ENCODE measurements around the gene KLHL11. TPM values are rescaled to one million over a fixed set of nuclear protein-coding genes. Genes with fewer than 3 reads are reported as not detected.
A peak's percentile ranks its signal among the peaks of the same experiment; 100 is the strongest.
"Not testable (repeated sequence)": the region's sequence is repeated elsewhere in the genome, so short reads cannot be mapped to it uniquely, and the experiment has no call there.

KLHL11 gene
- total and polyA plus RNA-seq, 2 experiments from 2014 or later: 12.5 to 28.5 TPM

GRCh38 chr17:41835214-41835799 is 29.9 kb downstream of the KLHL11 start:
- Histone ChIP-seq H3F3A (ENCODE audit: insufficient read depth) (no peaks in the 10 kb centered on the region), H2AFZ (peak overlapping the region; percentile 93), H3K4me1 (ENCODE audit: insufficient read depth) (0 out of 2 replicates have a peak, but pooled peaks cover 5% of the 10 kb centered on the region), H4K20me1 (ENCODE audit: insufficient read depth) (no peaks in the 10 kb centered on the region), H3K79me2 (ENCODE audit: insufficient read depth) (peaks cover 16% of the 10 kb centered on the region), H3K4me3 (peak overlapping the region; percentile 80), H3K36me3 (ENCODE audit: low read depth) (no peaks in the 10 kb centered on the region; the same call in 1 of the 2 replicates), H3K27ac (no peak overlapping the region), H3K9me2 (ENCODE audit: insufficient read depth) (no peaks in the 10 kb centered on the region), H3K27me3 (replicated peaks; ENCODE audit: insufficient read depth) (no peaks in the 10 kb centered on the region), H3K9ac (peak overlapping the region; percentile 82), H3K4me2 (ENCODE audit: unreplicated experiment) (peak overlapping the region; percentile 82), H3K9me3 (ENCODE audit: low read depth) (no peaks in the 10 kb centered on the region)
- peak; percentile 39 for DNase-seq
- TF ChIP-seq EZH2phosphoT487 (IDR thresholded peaks at IDR 0.05; ENCODE audit: insufficient read depth, low read depth) (no peak), EZH2 (IDR thresholded peaks at IDR 0.05; ENCODE audit: insufficient read depth, poor library complexity, severe bottlenecking) (no peak)
- in situ Hi-C loops (cut with MboI): no loop called here
- WGBS, 2 experiments (ENCODE audit: low coverage in 1 of 2, low lambda C conversion rate in 2 of 2, missing lambda C conversion rate in 2 of 2): 15 to 19% methylated on average over 13 of the region's 13 CpGs

GRCh38 chr17:41829961-41830360 is 35.3 kb downstream of the KLHL11 start:
- H3K36me3 ChIP-seq (ENCODE audit: low read depth); H3K9ac ChIP-seq; H3K9me2 ChIP-seq (ENCODE audit: insufficient read depth); H3K79me2 ChIP-seq (ENCODE audit: insufficient read depth); H3K4me2 ChIP-seq (ENCODE audit: unreplicated experiment); H3K9me3 ChIP-seq (ENCODE audit: low read depth); H4K20me1 ChIP-seq (ENCODE audit: insufficient read depth); H2AFZ ChIP-seq; H3K27me3 ChIP-seq (replicated peaks; ENCODE audit: insufficient read depth); H3F3A ChIP-seq (ENCODE audit: insufficient read depth); in situ Hi-C loops (cut with MboI); H3K27ac ChIP-seq; H3K4me1 ChIP-seq (ENCODE audit: insufficient read depth); DNase-seq; H3K4me3 ChIP-seq: not testable (repeated sequence)
- WGBS, 2 experiments (ENCODE audit: low coverage in 1 of 2, low lambda C conversion rate in 2 of 2, missing lambda C conversion rate in 2 of 2): 88% methylated on average over 10 of the region's 10 CpGs

GRCh38 chr17:41825175-41825845 is 39.9 kb downstream of the KLHL11 start:
- 89% methylated on average over 19 of the region's 19 CpGs for WGBS, 2 experiments (ENCODE audit: low coverage in 1 of 2, low lambda C conversion rate in 2 of 2, missing lambda C conversion rate in 2 of 2)
- Histone ChIP-seq H3K27me3 (replicated peaks; ENCODE audit: insufficient read depth) (no peaks in the 10 kb centered on the region), H3K9me2 (ENCODE audit: insufficient read depth) (no peaks in the 10 kb centered on the region), H3F3A (ENCODE audit: insufficient read depth) (peaks cover 19% of the 10 kb centered on the region), H2AFZ (no peak overlapping the region), H3K27ac (no peak overlapping the region), H3K9me3 (ENCODE audit: low read depth) (no peaks in the 10 kb centered on the region), H3K4me1 (ENCODE audit: insufficient read depth) (no peaks in the 10 kb centered on the region), H3K4me3 (no peak overlapping the region), H3K4me2 (ENCODE audit: unreplicated experiment) (no peak overlapping the region), H3K79me2 (ENCODE audit: insufficient read depth) (no peaks in the 10 kb centered on the region), H4K20me1 (ENCODE audit: insufficient read depth) (no peaks in the 10 kb centered on the region), H3K9ac (no peak overlapping the region), H3K36me3 (ENCODE audit: low read depth) (peaks cover 8% of the 10 kb centered on the region; the same call in 1 of the 2 replicates)
- TF ChIP-seq EZH2phosphoT487 (IDR thresholded peaks at IDR 0.05; ENCODE audit: insufficient read depth, low read depth): no peak
- no peak for TF ChIP-seq EZH2 (IDR thresholded peaks at IDR 0.05; ENCODE audit: insufficient read depth, poor library complexity, severe bottlenecking)
- DNase-seq: no peak
- in situ Hi-C loops (cut with MboI): no loop called here

- no peaks in the 10 kb centered on the region for H3K27me3 ChIP-seq (replicated peaks; ENCODE audit: insufficient read depth)
- TF ChIP-seq EZH2phosphoT487 (IDR thresholded peaks at IDR 0.05; ENCODE audit: insufficient read depth, low read depth) (no peak), EZH2 (IDR thresholded peaks at IDR 0.05; ENCODE audit: insufficient read depth, poor library complexity, severe bottlenecking) (no peak)
- peak; percentile 58 for DNase-seq
- H3K79me2 ChIP-seq (ENCODE audit: insufficient read depth): no peaks in the 10 kb centered on the region
- H3K4me2 ChIP-seq (ENCODE audit: unreplicated experiment): no peak overlapping the region
- no peaks in the 10 kb centered on the region for H4K20me1 ChIP-seq (ENCODE audit: insufficient read depth)
- 9 to 11% methylated on average over 7 of the region's 7 CpGs for WGBS, 2 experiments (ENCODE audit: low coverage in 1 of 2, low lambda C conversion rate in 2 of 2, missing lambda C conversion rate in 2 of 2)
- no peaks in the 10 kb centered on the region for H3K9me3 ChIP-seq (ENCODE audit: low read depth)
- H3F3A ChIP-seq (ENCODE audit: insufficient read depth): peaks cover 28% of the 10 kb centered on the region
- no peak overlapping the region for H2AFZ ChIP-seq
- no peak overlapping the region for H3K4me3 ChIP-seq
- no peaks in the 10 kb centered on the region for H3K9me2 ChIP-seq (ENCODE audit: insufficient read depth)
- no peak overlapping the region for H3K9ac ChIP-seq
- peak overlapping the region; percentile 38; the same call in 1 of the 2 replicates for H3K27ac ChIP-seq
- in situ Hi-C loops (cut with MboI): no loop called here
- H3K4me1 ChIP-seq (ENCODE audit: insufficient read depth): no peaks in the 10 kb centered on the region
- no peaks in the 10 kb centered on the region for H3K36me3 ChIP-seq (ENCODE audit: low read depth)
These were observed 41.1 kb downstream of the KLHL11 start for GRCh38 chr17:41824086-41824485.
